Hepatocyte (in vitro differentiated cells): ENCODE data around the gene CCNQ. TPM values are rescaled to one million over a fixed set of nuclear protein-coding genes. Genes with fewer than 3 reads are reported as not detected.

Experiments
- DNase-seq: peaks from one replicate; pipeline ENCODE4 v3.0.0-alpha.2; 2016; ENCODE audit warnings: low spot score
- H2AFZ ChIP-seq: fragments of 200-600 bp; sonication (generic); 2 replicates; pipeline ENCODE4 v1.6.0; 2016; ENCODE audit warnings: antibody characterized with exemption, mild to moderate bottlenecking
- H3K27ac ChIP-seq: fragments of 200-600 bp; sonication (generic); 2 replicates; pipeline ENCODE4 v1.5.1; 2016; ENCODE audit warnings: mild to moderate bottlenecking
- H3K27me3 ChIP-seq: fragments of 200-600 bp; sonication (generic); 2 replicates; pipeline ENCODE4 v1.6.1; 2016
- H3K36me3 ChIP-seq: fragments of 200-600 bp; sonication (generic); replicated peaks from 2 replicates; pipeline ENCODE4 v1.5.1; 2016; ENCODE audit warnings: low read depth; ENCODE audit not compliant: insufficient read depth
- H3K4me1 ChIP-seq: fragments of 200-600 bp; sonication (generic); 2 replicates; pipeline ENCODE4 v1.5.1; 2016; ENCODE audit warnings: mild to moderate bottlenecking, moderate library complexity; ENCODE audit not compliant: insufficient read depth
- H3K4me2 ChIP-seq: fragments of 200-600 bp; sonication (generic); 2 replicates; pipeline ENCODE4 v1.6.0; 2016
- H3K4me3 ChIP-seq: fragments of 200-600 bp; sonication (generic); 2 replicates; pipeline ENCODE4 v1.5.1; 2016; ENCODE audit warnings: mild to moderate bottlenecking
- H3K79me2 ChIP-seq: fragments of 200-600 bp; sonication (generic); 2 replicates; pipeline ENCODE4 v1.6.0; 2017; ENCODE audit warnings: mild to moderate bottlenecking
- H3K9me2 ChIP-seq: fragments of 200-600 bp; sonication (generic); replicated peaks from 2 replicates; pipeline ENCODE4 v1.6.0; 2017; ENCODE audit warnings: mild to moderate bottlenecking; ENCODE audit not compliant: insufficient read depth
- H3K9me3 ChIP-seq: fragments of 200-600 bp; sonication (generic); 2 replicates; pipeline ENCODE4 v1.5.1; 2016; ENCODE audit warnings: low read depth, mild to moderate bottlenecking
- H4K20me1 ChIP-seq: fragments of 200-600 bp; sonication (generic); 2 replicates; pipeline ENCODE4 v1.6.0; 2016; ENCODE audit warnings: mild to moderate bottlenecking; ENCODE audit not compliant: insufficient read depth, poor library complexity, severe bottlenecking
- EZH2 ChIP-seq: fragments of 200-600 bp; sonication (generic); IDR thresholded peaks from 2 replicates; pipeline ENCODE4 v1.6.1; 2016; ENCODE audit warnings: antibody characterized with exemption, mild to moderate bottlenecking, borderline replicate concordance
- EZH2phosphoT487 ChIP-seq: fragments of 200-600 bp; sonication (generic); IDR thresholded peaks from one replicate; pipeline ENCODE4 v1.6.1; 2018; ENCODE audit warnings: antibody characterized with exemption, mild to moderate bottlenecking, low read depth, moderate library complexity; ENCODE audit not compliant: unreplicated experiment, severe bottlenecking
- WGBS: methylation state at CpG from one replicate; pipeline ENCODE4 v1.1.6; 2016; ENCODE audit warnings: low lambda C conversion rate; ENCODE audit errors: missing lambda C conversion rate; 5-methylcytosine and 5-hydroxymethylcytosine counted together
- polyA plus RNA-seq: library from polyadenylated mRNA; unstranded; fragments of >200 nt; fragmentation: Nextera tagmentation; extraction: Ambion mirVana; gene quantifications from 2 replicates; pipeline ENCODE4 v1.2.1, GENCODE V29; 2016
- total RNA-seq: library from RNA; depleted of rRNA; stranded (reverse); fragments of >200 nt; gene quantifications from 2 replicates; pipeline ENCODE4 v1.2.3, GENCODE V29; 2014
- TF ChIP-seq, protein P1 (sequence below): fragments of 200-600 bp; sonication (generic); IDR thresholded peaks from 2 replicates; pipeline ENCODE4 v1.5.1; 2016; ENCODE audit warnings: antibody characterized with exemption, mild to moderate bottlenecking; ENCODE audit not compliant: poor library complexity

The CCNQ gene
- total and polyA plus RNA-seq, 2 experiments from 2014 or later, result 26.7 to 28.3 TPM

DNA sequence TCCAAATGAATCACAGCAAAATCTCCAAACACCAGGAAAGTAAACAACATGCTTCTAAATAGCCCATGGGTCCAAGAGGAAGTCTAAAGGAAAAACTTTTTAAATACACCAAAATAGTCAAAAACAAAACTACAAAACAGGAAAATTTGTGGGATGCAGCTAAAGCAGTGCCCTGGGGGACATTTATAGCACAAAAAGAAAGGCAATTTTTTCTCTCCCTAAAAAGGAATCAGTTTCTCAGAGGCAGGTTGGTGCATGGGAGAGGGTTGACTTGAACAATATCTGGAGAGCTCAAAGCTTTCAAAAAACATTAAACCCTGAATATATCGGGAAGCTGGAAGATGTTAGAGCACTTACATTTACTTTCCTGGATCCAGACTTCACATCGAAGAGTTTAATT lies 32.4 kb upstream of the CCNQ start:
- H3K9me3 ChIP-seq, result peaks cover 3% of the 10 kb centered on the region
- no peak overlapping the region for H3K4me3 ChIP-seq
- 83% methylated on average over 2 of the region's 2 CpGs for WGBS
- no peak overlapping the region for H3K4me2 ChIP-seq
- peaks cover 7% of the 10 kb centered on the region for H3K4me1 ChIP-seq
- no peaks in the 10 kb centered on the region for H4K20me1 ChIP-seq
- no peaks in the 10 kb centered on the region for H3K79me2 ChIP-seq
- DNase-seq, result no peak
- no peaks in the 10 kb centered on the region for H3K36me3 ChIP-seq
- no peaks in the 10 kb centered on the region for H3K27me3 ChIP-seq
- H3K9me2 ChIP-seq, result no peaks in the 10 kb centered on the region
- H3K27ac ChIP-seq, result no peak overlapping the region
- TF ChIP-seq EZH2, result no peak
- TF ChIP-seq EZH2phosphoT487, result no peak
- TF ChIP-seq, protein P1, sequence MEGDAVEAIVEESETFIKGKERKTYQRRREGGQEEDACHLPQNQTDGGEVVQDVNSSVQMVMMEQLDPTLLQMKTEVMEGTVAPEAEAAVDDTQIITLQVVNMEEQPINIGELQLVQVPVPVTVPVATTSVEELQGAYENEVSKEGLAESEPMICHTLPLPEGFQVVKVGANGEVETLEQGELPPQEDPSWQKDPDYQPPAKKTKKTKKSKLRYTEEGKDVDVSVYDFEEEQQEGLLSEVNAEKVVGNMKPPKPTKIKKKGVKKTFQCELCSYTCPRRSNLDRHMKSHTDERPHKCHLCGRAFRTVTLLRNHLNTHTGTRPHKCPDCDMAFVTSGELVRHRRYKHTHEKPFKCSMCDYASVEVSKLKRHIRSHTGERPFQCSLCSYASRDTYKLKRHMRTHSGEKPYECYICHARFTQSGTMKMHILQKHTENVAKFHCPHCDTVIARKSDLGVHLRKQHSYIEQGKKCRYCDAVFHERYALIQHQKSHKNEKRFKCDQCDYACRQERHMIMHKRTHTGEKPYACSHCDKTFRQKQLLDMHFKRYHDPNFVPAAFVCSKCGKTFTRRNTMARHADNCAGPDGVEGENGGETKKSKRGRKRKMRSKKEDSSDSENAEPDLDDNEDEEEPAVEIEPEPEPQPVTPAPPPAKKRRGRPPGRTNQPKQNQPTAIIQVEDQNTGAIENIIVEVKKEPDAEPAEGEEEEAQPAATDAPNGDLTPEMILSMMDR, result no peak
- no peak overlapping the region for H2AFZ ChIP-seq

DNA sequence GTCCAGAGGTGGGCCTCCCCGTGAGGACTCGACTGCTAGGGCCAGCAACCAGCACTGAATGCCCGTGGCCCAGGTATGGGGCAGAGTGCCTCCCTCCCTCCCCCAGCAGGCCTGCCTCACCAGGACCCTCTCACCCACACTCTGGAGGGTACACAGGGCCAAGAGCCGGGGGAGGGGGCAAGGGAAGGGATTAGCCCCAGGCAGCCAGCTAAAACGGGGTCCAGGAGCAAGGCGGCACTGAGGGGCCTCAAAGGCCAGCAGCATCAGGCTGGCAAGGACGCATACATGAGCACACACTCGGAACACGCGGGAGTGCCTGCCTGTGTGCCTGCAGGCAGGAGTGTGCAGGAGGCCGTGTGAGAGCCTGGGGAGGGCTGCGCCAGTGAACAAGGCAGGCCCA lies 29.7 kb upstream of the CCNQ start:
- no peak overlapping the region for H2AFZ ChIP-seq
- no peaks in the 10 kb centered on the region for H3K9me2 ChIP-seq
- TF ChIP-seq EZH2phosphoT487, result no peak
- TF ChIP-seq EZH2, result no peak
- TF ChIP-seq, protein P1, result no peak
- no peaks in the 10 kb centered on the region for H3K79me2 ChIP-seq
- no peak for DNase-seq
- H3K4me2 ChIP-seq, result no peak overlapping the region
- H4K20me1 ChIP-seq, result no peaks in the 10 kb centered on the region
- H3K4me3 ChIP-seq, result no peak overlapping the region
- no peaks in the 10 kb centered on the region for H3K36me3 ChIP-seq
- H3K4me1 ChIP-seq, result no peaks in the 10 kb centered on the region
- no peak overlapping the region for H3K27ac ChIP-seq
- peaks cover 3% of the 10 kb centered on the region for H3K9me3 ChIP-seq
- 82% methylated on average over 12 of the region's 12 CpGs for WGBS
- no peaks in the 10 kb centered on the region for H3K27me3 ChIP-seq

DNA sequence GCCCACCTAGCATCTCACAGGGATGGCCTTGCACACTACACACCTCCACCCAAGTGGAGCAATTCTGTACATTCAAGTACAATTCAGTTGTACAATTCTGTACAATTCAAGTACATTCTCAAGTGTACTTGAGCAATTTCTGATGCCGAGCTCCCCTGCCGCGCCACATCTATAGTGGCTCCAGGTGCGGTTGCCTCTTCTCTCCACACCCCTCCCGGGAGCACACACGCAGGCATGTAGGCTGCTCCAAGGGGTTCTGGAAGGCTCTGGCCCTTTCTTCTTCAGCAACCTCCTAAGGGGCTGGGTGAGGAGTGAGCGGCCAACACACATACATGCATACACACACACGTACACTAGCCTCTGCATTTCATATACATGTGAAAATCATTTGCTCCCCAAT lies 29.2 kb upstream of the CCNQ start:
- WGBS, result 86% methylated on average over 8 of the region's 8 CpGs
- Histone ChIP-seq H4K20me1 (no peaks in the 10 kb centered on the region), H3K4me3 (no peak overlapping the region), H3K9me2 (no peaks in the 10 kb centered on the region), H3K27ac (no peak overlapping the region), H3K4me1 (peaks cover 5% of the 10 kb centered on the region), H3K36me3 (no peaks in the 10 kb centered on the region), H2AFZ (no peak overlapping the region), H3K79me2 (no peaks in the 10 kb centered on the region), H3K27me3 (no peaks in the 10 kb centered on the region), H3K4me2 (no peak overlapping the region), H3K9me3 (peaks cover 3% of the 10 kb centered on the region)
- no peak for DNase-seq
- TF ChIP-seq, protein P1, result no peak
- TF ChIP-seq EZH2phosphoT487 (no peak), EZH2 (no peak)

DNA sequence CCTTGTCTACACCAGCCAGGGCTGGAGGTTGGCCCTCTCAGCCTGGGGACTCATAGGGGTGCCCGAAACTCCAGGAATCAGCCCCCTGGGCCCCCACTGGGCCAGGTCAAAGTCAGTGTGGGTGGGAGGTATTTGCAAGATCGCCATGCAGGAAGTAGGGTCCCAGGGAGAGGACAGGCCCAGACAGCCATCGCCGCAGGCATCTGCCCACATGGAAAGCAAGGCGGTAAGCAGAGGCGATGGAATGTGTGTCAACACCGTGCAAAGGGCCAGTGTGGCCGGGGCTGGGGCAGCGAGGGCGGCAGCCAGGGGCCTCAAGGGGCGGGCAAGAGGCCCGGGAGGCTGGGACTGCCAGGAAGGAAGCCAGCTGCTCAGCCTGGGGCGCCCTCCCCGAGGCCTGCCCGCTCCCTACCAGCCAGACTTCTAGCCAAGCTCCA lies 28.8 kb upstream of the CCNQ start:
- no peaks in the 10 kb centered on the region for H3K9me2 ChIP-seq
- no peak overlapping the region for H3K4me3 ChIP-seq
- 65% methylated on average over 10 of the region's 15 CpGs for WGBS
- H3K27ac ChIP-seq, result no peak overlapping the region
- peaks cover 3% of the 10 kb centered on the region for H3K9me3 ChIP-seq
- no peaks in the 10 kb centered on the region for H4K20me1 ChIP-seq
- H3K4me2 ChIP-seq, result no peak overlapping the region
- peaks cover 5% of the 10 kb centered on the region for H3K4me1 ChIP-seq
- no peaks in the 10 kb centered on the region for H3K79me2 ChIP-seq
- no peak for DNase-seq
- H3K36me3 ChIP-seq, result no peaks in the 10 kb centered on the region
- no peak overlapping the region for H2AFZ ChIP-seq
- TF ChIP-seq EZH2phosphoT487, result no peak
- TF ChIP-seq, protein P1, result no peak
- no peak for TF ChIP-seq EZH2
- H3K27me3 ChIP-seq, result no peaks in the 10 kb centered on the region
